Spleen (tissue), 11 donors: ENCODE measurements around the gene HELQ. TPM values are rescaled to one million over a fixed set of nuclear protein-coding genes. Genes with fewer than 3 reads are reported as not detected.
"Not testable (repeated sequence)": the region's sequence is repeated elsewhere in the genome, so short reads cannot be mapped to it uniquely, and the experiment has no call there.

Experiments used
- DNase-seq: peaks from one replicate; pipeline ENCODE4 v3.0.0-alpha.2; 2020
- H3K27ac ChIP-seq, 8 donors: fragments of 200-600 bp; sonication (generic) in 7 of 8; 1 replicate in 4 of 8; 2 replicates in 4 of 8; pipeline versions ENCODE4 v1.5.0 to v1.8.0; 2016 to 2021; ENCODE audit warnings: inconsistent platforms in 4 of 8, mild to moderate bottlenecking in 4 of 8, moderate library complexity in 1 of 8
- H3K27me3 ChIP-seq, 7 donors: fragments of 200-600 bp; sonication (generic) in 6 of 7; replicated peaks in 1 of 7; 1 replicate in 4 of 7; 2 replicates in 3 of 7; pipeline versions ENCODE4 v1.5.0 to v1.8.0; 2016 to 2021; ENCODE audit warnings: inconsistent platforms in 3 of 7, mild to moderate bottlenecking in 1 of 7
- H3K36me3 ChIP-seq, 6 donors: fragments of 200-600 bp; sonication (generic) in 5 of 6; 1 replicate in 4 of 6; 2 replicates in 2 of 6; pipeline versions ENCODE4 v1.5.0 to v1.8.0; 2016 to 2021; ENCODE audit warnings: inconsistent platforms in 2 of 6
- H3K4me1 ChIP-seq, 6 donors: fragments of 200-600 bp; sonication (generic) in 5 of 6; 1 replicate in 3 of 6; 2 replicates in 3 of 6; pipeline versions ENCODE4 v1.5.0 to v1.8.0; 2016 to 2021; ENCODE audit warnings: inconsistent platforms in 3 of 6
- H3K4me3 ChIP-seq, 8 donors: fragments of 200-600 bp; sonication (generic) in 7 of 8; 1 replicate in 4 of 8; 2 replicates in 4 of 8; pipeline versions ENCODE4 v1.5.0 to v1.8.0; 2016 to 2021; ENCODE audit warnings: inconsistent platforms in 4 of 8, mild to moderate bottlenecking in 4 of 8, moderate library complexity in 2 of 8
- H3K9me3 ChIP-seq, 8 donors: fragments of 200-600 bp; sonication (generic) in 7 of 8; 1 replicate in 4 of 8; 2 replicates in 4 of 8; pipeline versions ENCODE4 v1.5.0 to v1.8.0; 2016 to 2021; ENCODE audit warnings: inconsistent platforms in 4 of 8
- CTCF ChIP-seq, 11 experiments: fragments of 200-600 bp in 7 of 11; fragments of 450-650 bp in 4 of 11; sonication (generic) in 4 of 11; IDR thresholded peaks in 8 of 11; conservative IDR thresholded peaks in 3 of 11; 1 replicate in 7 of 11; 2 replicates in 4 of 11; pipeline versions ENCODE4 v1.4.0 to v1.8.0; 2016 to 2021; ENCODE audit warnings: antibody characterized with exemption in 11 of 11, inconsistent platforms in 4 of 11, mild to moderate bottlenecking in 1 of 11
- POLR2A ChIP-seq, 3 donors: fragments of 450-650 bp; IDR thresholded peaks; one replicate each; pipeline ENCODE4 v1.5.1; 2017; ENCODE audit warnings: antibody characterized with exemption in 3 of 3, mild to moderate bottlenecking in 1 of 3
- POLR2AphosphoS5 ChIP-seq, 3 donors: sonication (generic); formaldehyde crosslinking; IDR thresholded peaks; one replicate each; pipeline ENCODE4 v1.5.1; 2017; ENCODE audit warnings: antibody characterized with exemption in 3 of 3
- WGBS, 5 donors: extraction: QIAGEN DNeasy Blood & Tissue Kit in 3 of 5; methylation state at CpG; one replicate each; pipeline versions ENCODE4 v1.1.5 to v1.1.7; 2013 to 2018; 5-methylcytosine and 5-hydroxymethylcytosine counted together
- intact Hi-C: fragments of 100-400 bp; cut with DNase I; formaldehyde crosslinking; loops from one replicate; pipeline ENCODE4 v1.15.0; 2023; ENCODE audit warnings: low total_unique reads
- polyA plus RNA-seq, 3 donors: library from polyadenylated mRNA; stranded (reverse); fragments of 200-250 nt; gene quantifications; one replicate each; pipeline ENCODE4 v1.2.1, GENCODE V29; 2013
- total RNA-seq, 7 donors: library from RNA; depleted of rRNA in 3 of 7; stranded (reverse); fragments of >200 nt in 3 of 7; fragmentation: NEBNext Ultra II Directional in 4 of 7; extraction: Animal tissue kit (Norgen Biotek cat#: 25700) in 4 of 7; gene quantifications; one replicate each; pipeline versions ENCODE4 v1.1.0 to v1.2.1, GENCODE V29; 2016 to 2021
- donor health status: healthy with polysubstance abuse.
- donor health status: DM: no; HTN: no; CAD: no; lungs with moderate emphysema.
- donor health status: DM: no; HTN: no; CAD: no.
- donor health status: Bipolar disorder and iron deficiency.
- donor health status: healthy.
- donor health status: DM: no; HTN: no; CAD: no.
- donor health status: DM: yes; HTN: yes; CAD: no.

HELQ gene
- total and polyA plus RNA-seq, 10 donors = 7.3 to 40.7 (median 24.4) TPM

- no peaks in the 10 kb centered on the region for H3K36me3 ChIP-seq
- intact Hi-C loops = no loop called here
- no peaks in the 10 kb centered on the region for H3K9me3 ChIP-seq
- H3K4me1 ChIP-seq = peaks cover 0 to 10% (median 0%) of the 10 kb centered on the region in 6 donors
- no peak overlapping the region for H3K4me3 ChIP-seq
- no peak for TF ChIP-seq POLR2A (IDR thresholded peaks at IDR 0.05)
- no peak for TF ChIP-seq CTCF (IDR thresholded peaks at IDR 0.05 in 8 of 11, conservative IDR thresholded peaks at IDR 0.05 in 3 of 11)
- no peak for TF ChIP-seq POLR2AphosphoS5 (IDR thresholded peaks at IDR 0.05)
- H3K27me3 ChIP-seq = no peaks in the 10 kb centered on the region
- DNase-seq = no peak
- peak overlapping the region in 1 of 8 donors; percentile 41 for H3K27ac ChIP-seq
Measured at GRCh38 chr4:83503974-83504373, 48.4 kb upstream of the HELQ start.

GRCh38 chr4:83501671-83502070 lies 46.0 kb upstream of the HELQ start:
- peaks cover 0 to 10% (median 0%) of the 10 kb centered on the region in 6 donors for H3K4me1 ChIP-seq
- H3K9me3 ChIP-seq, intact Hi-C loops, H3K4me3 ChIP-seq, DNase-seq, H3K27ac ChIP-seq, H3K27me3 ChIP-seq, H3K36me3 ChIP-seq: not testable (repeated sequence)
- WGBS, 5 donors = 81 to 92% (median 87%) methylated on average over 3 of the region's 3 CpGs

- Histone ChIP-seq H3K4me3 (no peak overlapping the region), H3K4me1 (no peaks in the 10 kb centered on the region), H3K36me3 (no peaks in the 10 kb centered on the region), H3K27ac (no peak overlapping the region), H3K9me3 (no peaks in the 10 kb centered on the region), H3K27me3 (no peaks in the 10 kb centered on the region)
- intact Hi-C loops = no loop called here
- 83 to 95% (median 94%) methylated on average over 1 of the region's 1 CpG for WGBS, 5 donors
- DNase-seq = no peak
- TF ChIP-seq POLR2A (IDR thresholded peaks at IDR 0.05) = no peak
- no peak for TF ChIP-seq POLR2AphosphoS5 (IDR thresholded peaks at IDR 0.05)
- no peak for TF ChIP-seq CTCF (IDR thresholded peaks at IDR 0.05 in 8 of 11, conservative IDR thresholded peaks at IDR 0.05 in 3 of 11)
Measured at GRCh38 chr4:83498187-83498586, 42.6 kb upstream of the HELQ start.

- H3K27ac ChIP-seq, H3K4me1 ChIP-seq, H3K4me3 ChIP-seq, intact Hi-C loops, DNase-seq, H3K36me3 ChIP-seq, H3K27me3 ChIP-seq, H3K9me3 ChIP-seq: not testable (repeated sequence)
- WGBS, 5 donors = 87 to 93% (median 89%) methylated on average over 8 of the region's 8 CpGs
Measured at GRCh38 chr4:83496085-83496917, 40.7 kb upstream of the HELQ start.

- H3K27ac ChIP-seq = no peak overlapping the region
- no peak for TF ChIP-seq POLR2AphosphoS5 (IDR thresholded peaks at IDR 0.05)
- TF ChIP-seq CTCF (IDR thresholded peaks at IDR 0.05 in 8 of 11, conservative IDR thresholded peaks at IDR 0.05 in 3 of 11) = peak in 10 of 11 experiments; percentile 23 to 76 (median 62)
- H3K4me3 ChIP-seq = no peak overlapping the region
- H3K36me3 ChIP-seq = no peaks in the 10 kb centered on the region
- H3K9me3 ChIP-seq = no peaks in the 10 kb centered on the region
- intact Hi-C loops = loop anchor here (5.0 kb wide), 1 partner anchor 146 kb away; no protein-coding TSS in a partner anchor
- no peaks in the 10 kb centered on the region for H3K27me3 ChIP-seq
- no peak for DNase-seq
- H3K4me1 ChIP-seq = peaks cover 0 to 3% (median 0%) of the 10 kb centered on the region in 6 donors
- 4 to 11% (median 7%) methylated on average over 1 of the region's 1 CpG for WGBS, 5 donors
Measured at GRCh38 chr4:83490876-83491450, 35.3 kb upstream of the HELQ start.
